Activated CD4-positive, alpha-beta T cell treated with anti-CD3 and anti-CD28 coated beads, Interleukin-2, amount 50 U/mL, for 4 hours (primary cell): ENCODE measurements around the gene SLC38A11.
"Not testable (repeated sequence)": the region's sequence is repeated elsewhere in the genome, so short reads cannot be mapped to it uniquely, and the experiment has no call there.

Experiments
- DNase-seq, 2 experiments: peaks; one replicate each; pipeline ENCODE4 v3.0.0-alpha.2; 2020

The SLC38A11 gene

GRCh38 chr2:164954954-164955701, at the start of gene SLC38A11:
TSS of gene SLC38A11 (minus strand) at chr2:164955525. CDS start at chr2:164955247, 278 bp downstream.
- no peak for DNase-seq

- no peak for DNase-seq
These were observed 48.3 kb upstream of the SLC38A11 start for GRCh38 chr2:165003443-165004130.

GRCh38 chr2:165002638-165003037, 47.3 kb upstream of the SLC38A11 start:
- DNase-seq = no peak

- DNase-seq = not testable (repeated sequence)
These were observed 39.5 kb upstream of the SLC38A11 start for GRCh38 chr2:164994664-164995299.

- DNase-seq = no peak
These were observed 38.1 kb upstream of the SLC38A11 start for GRCh38 chr2:164993287-164994016.

GRCh38 chr2:164992818-164993217, 37.5 kb upstream of the SLC38A11 start:
- no peak for DNase-seq

GRCh38 chr2:164992093-164992454, 36.7 kb upstream of the SLC38A11 start:
- DNase-seq = not testable (repeated sequence)

GRCh38 chr2:164991361-164992092, 36.2 kb upstream of the SLC38A11 start:
- DNase-seq = not testable (repeated sequence)

GRCh38 chr2:164990953-164991352, 35.6 kb upstream of the SLC38A11 start:
- DNase-seq = not testable (repeated sequence)

GRCh38 chr2:164988805-164989204, 33.5 kb upstream of the SLC38A11 start:
- not testable (repeated sequence) for DNase-seq

- not testable (repeated sequence) for DNase-seq
These were observed 30.7 kb upstream of the SLC38A11 start for GRCh38 chr2:164986027-164986426.

- DNase-seq = no peak
These were observed 29.1 kb upstream of the SLC38A11 start for GRCh38 chr2:164984428-164984827.

GRCh38 chr2:164981217-164981990, 26.1 kb upstream of the SLC38A11 start:
- DNase-seq = no peak

- DNase-seq = not testable (repeated sequence)
These were observed 25.4 kb upstream of the SLC38A11 start for GRCh38 chr2:164980688-164981087.

GRCh38 chr2:164979113-164979512, 23.8 kb upstream of the SLC38A11 start:
- no peak for DNase-seq

- not testable (repeated sequence) for DNase-seq
These were observed 21.6 kb upstream of the SLC38A11 start for GRCh38 chr2:164976875-164977470.

GRCh38 chr2:164976301-164976700, 21.0 kb upstream of the SLC38A11 start:
- DNase-seq = no peak

- no peak for DNase-seq
These were observed 20.6 kb upstream of the SLC38A11 start for GRCh38 chr2:164975891-164976290.

GRCh38 chr2:164974221-164974620, 18.9 kb upstream of the SLC38A11 start:
- DNase-seq = no peak

- no peak for DNase-seq
These were observed 16.9 kb upstream of the SLC38A11 start for GRCh38 chr2:164972216-164972615.
